Peyer's patch (tissue), 4 donors: ENCODE data around the gene TMEM190.
A peak's percentile ranks its signal among the peaks of the same experiment; 100 is the strongest.

Source experiments
- POLR2A ChIP-seq, 2 donors: fragments of 450-650 bp; IDR thresholded peaks; one replicate each; pipeline ENCODE4 v1.5.1; 2017; ENCODE audit warnings: antibody characterized with exemption in 2 of 2, mild to moderate bottlenecking in 2 of 2, moderate library complexity in 2 of 2
- TF ChIP-seq, protein P1 (sequence below), 6 experiments: fragments of 450-650 bp in 4 of 6; fragments of 200-600 bp in 2 of 6; sonication (generic) in 1 of 6; IDR thresholded peaks; one replicate each; pipeline ENCODE4 v1.5.1; 2017 to 2019; ENCODE audit warnings: antibody characterized with exemption in 6 of 6, mild to moderate bottlenecking in 3 of 6, moderate library complexity in 1 of 6

- TF ChIP-seq, protein P1, sequence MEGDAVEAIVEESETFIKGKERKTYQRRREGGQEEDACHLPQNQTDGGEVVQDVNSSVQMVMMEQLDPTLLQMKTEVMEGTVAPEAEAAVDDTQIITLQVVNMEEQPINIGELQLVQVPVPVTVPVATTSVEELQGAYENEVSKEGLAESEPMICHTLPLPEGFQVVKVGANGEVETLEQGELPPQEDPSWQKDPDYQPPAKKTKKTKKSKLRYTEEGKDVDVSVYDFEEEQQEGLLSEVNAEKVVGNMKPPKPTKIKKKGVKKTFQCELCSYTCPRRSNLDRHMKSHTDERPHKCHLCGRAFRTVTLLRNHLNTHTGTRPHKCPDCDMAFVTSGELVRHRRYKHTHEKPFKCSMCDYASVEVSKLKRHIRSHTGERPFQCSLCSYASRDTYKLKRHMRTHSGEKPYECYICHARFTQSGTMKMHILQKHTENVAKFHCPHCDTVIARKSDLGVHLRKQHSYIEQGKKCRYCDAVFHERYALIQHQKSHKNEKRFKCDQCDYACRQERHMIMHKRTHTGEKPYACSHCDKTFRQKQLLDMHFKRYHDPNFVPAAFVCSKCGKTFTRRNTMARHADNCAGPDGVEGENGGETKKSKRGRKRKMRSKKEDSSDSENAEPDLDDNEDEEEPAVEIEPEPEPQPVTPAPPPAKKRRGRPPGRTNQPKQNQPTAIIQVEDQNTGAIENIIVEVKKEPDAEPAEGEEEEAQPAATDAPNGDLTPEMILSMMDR (IDR thresholded peaks at IDR 0.05) = no peak
- peak; percentile 99 for TF ChIP-seq POLR2A (IDR thresholded peaks at IDR 0.05)
Measured at GRCh38 chr19:55385724-55386492, 9.3 kb downstream of the TMEM190 start, which contains the start of gene RPL28.
